22Rv1 (cell line): ENCODE measurements around the gene MYH10.

Experiments used
- ZFX ChIP-seq: fragments of 450-650 bp; IDR thresholded peaks from 2 replicates; pipeline ENCODE4 v1.6.1; 2017; ENCODE audit warnings: antibody characterized with exemption, borderline replicate concordance
- TF ChIP-seq, protein P1 (sequence below): fragments of 450-650 bp; IDR thresholded peaks from 2 replicates; pipeline ENCODE4 v1.5.1; 2017; ENCODE audit warnings: mild to moderate bottlenecking

- TF ChIP-seq, protein P1, sequence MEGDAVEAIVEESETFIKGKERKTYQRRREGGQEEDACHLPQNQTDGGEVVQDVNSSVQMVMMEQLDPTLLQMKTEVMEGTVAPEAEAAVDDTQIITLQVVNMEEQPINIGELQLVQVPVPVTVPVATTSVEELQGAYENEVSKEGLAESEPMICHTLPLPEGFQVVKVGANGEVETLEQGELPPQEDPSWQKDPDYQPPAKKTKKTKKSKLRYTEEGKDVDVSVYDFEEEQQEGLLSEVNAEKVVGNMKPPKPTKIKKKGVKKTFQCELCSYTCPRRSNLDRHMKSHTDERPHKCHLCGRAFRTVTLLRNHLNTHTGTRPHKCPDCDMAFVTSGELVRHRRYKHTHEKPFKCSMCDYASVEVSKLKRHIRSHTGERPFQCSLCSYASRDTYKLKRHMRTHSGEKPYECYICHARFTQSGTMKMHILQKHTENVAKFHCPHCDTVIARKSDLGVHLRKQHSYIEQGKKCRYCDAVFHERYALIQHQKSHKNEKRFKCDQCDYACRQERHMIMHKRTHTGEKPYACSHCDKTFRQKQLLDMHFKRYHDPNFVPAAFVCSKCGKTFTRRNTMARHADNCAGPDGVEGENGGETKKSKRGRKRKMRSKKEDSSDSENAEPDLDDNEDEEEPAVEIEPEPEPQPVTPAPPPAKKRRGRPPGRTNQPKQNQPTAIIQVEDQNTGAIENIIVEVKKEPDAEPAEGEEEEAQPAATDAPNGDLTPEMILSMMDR, result no peak
- TF ChIP-seq ZFX, result no peak
Measured at GRCh38 chr17:8563981-8564602, 66.4 kb downstream of the MYH10 start.
